BJ (cell line): Measurements from ENCODE around the gene TNS3. TPM values are rescaled to one million over a fixed set of nuclear protein-coding genes. Genes with fewer than 3 reads are reported as not detected.

Experiments
- CTCF ChIA-PET: fragments of 350-600 bp; formaldehyde crosslinking; extraction: SDS; loops from one replicate; lab custom pipeline; 2021; ENCODE audit warnings: antibody characterized with exemption, inconsistent platforms; lab: Yijun Ruan, JAX
- POLR2A ChIA-PET: fragments of 300-600 bp; sonication (Branson Sonifier 250); formaldehyde crosslinking; extraction: SDS; loops from one replicate; lab custom pipeline; 2021; ENCODE audit warnings: antibody characterized with exemption; lab: Charles Lee
- DNase-seq: peaks from one replicate; pipeline ENCODE4 v3.0.0-alpha.2; 2011; ENCODE audit warnings: low read depth
- H3K27me3 ChIP-seq: 2 replicates; pipeline ENCODE4 v1.6.0; 2011; ENCODE audit warnings: low read length; ENCODE audit not compliant: control insufficient read depth, insufficient read depth
- H3K36me3 ChIP-seq: 2 replicates; pipeline ENCODE4 v1.5.1; 2011; ENCODE audit warnings: low read length; ENCODE audit not compliant: control insufficient read depth, insufficient read depth
- H3K4me3 ChIP-seq: 2 replicates; pipeline ENCODE4 v1.5.1; 2011; ENCODE audit warnings: low read depth, mild to moderate bottlenecking, control low read depth, low read length
- polyA plus RNA-seq: library from polyadenylated mRNA; depleted of rRNA; stranded (reverse); fragments of >200 nt; gene quantifications from 2 replicates; pipeline ENCODE4 v1.2.3, GENCODE V29; 2011
- TF ChIP-seq, protein P1 (sequence below): IDR thresholded peaks from 2 replicates; pipeline ENCODE4 v1.5.1; 2011; ENCODE audit warnings: low read depth, mild to moderate bottlenecking, control low read depth, inconsistent platforms, low read length, moderate library complexity; ENCODE audit not compliant: insufficient read depth

TNS3 gene
- polyA plus RNA-seq, 1 experiment: 126 TPM

DNA sequence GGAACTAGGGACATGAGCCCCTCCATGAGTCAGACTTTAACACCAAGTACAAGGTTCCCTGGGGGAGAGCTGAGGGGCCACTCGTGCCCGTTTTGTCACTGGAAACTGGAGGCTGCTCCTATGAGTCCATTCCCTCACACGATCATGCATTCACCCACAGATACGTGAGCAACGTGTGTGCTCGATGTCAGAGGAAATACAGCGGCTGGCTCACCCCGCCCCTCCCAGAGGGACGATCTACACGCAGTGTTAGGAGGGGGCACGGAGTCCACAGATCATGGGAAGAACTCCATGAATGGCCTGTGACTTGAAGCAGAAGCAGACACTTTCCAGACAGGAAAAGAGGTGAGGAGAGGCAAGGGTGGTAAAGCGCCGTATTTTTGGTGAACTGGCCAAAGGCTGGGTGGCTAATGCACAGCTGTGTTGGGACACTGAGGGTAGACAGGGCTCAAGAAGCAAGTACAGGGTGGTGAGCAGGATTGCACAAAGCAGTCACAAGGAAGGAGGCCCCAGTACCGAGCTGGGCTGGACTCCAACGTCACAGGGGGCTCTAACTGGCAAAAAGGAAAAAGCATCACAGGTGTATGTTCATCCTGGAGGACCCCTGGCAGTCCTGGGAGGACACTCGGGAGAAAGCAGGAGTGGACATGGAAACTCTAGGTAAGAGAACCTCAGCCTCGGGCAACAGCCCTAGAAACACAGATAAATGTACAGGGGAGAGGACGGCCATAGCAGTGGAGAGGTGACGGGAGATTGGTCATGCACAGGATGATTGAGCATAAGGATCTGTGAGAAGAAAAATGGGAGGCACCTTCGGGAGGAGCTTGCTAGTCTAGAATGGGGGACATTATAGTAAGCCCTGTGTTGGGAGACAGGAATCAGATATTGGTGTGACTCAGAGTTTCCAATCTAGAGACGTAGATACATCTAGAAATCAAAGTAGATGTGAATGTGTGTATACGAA is 41.2 kb downstream of the TNS3 start:
- Histone ChIP-seq H3K27me3 (no peaks in the 10 kb centered on the region), H3K4me3 (no peak overlapping the region), H3K36me3 (peaks cover 8% of the 10 kb centered on the region)
- ChIA-PET CTCF (no interaction called here), POLR2A (interaction anchor here (0.6 kb wide), 1 partner anchor 256 kb away, joined by 3 read pairs; no protein-coding TSS in a partner anchor)
- DNase-seq: no peak
- TF ChIP-seq, protein P1, sequence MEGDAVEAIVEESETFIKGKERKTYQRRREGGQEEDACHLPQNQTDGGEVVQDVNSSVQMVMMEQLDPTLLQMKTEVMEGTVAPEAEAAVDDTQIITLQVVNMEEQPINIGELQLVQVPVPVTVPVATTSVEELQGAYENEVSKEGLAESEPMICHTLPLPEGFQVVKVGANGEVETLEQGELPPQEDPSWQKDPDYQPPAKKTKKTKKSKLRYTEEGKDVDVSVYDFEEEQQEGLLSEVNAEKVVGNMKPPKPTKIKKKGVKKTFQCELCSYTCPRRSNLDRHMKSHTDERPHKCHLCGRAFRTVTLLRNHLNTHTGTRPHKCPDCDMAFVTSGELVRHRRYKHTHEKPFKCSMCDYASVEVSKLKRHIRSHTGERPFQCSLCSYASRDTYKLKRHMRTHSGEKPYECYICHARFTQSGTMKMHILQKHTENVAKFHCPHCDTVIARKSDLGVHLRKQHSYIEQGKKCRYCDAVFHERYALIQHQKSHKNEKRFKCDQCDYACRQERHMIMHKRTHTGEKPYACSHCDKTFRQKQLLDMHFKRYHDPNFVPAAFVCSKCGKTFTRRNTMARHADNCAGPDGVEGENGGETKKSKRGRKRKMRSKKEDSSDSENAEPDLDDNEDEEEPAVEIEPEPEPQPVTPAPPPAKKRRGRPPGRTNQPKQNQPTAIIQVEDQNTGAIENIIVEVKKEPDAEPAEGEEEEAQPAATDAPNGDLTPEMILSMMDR: no peak

- ChIA-PET CTCF (no interaction called here), POLR2A (interaction anchor here (0.6 kb wide), 1 partner anchor 256 kb away, joined by 3 read pairs; no protein-coding TSS in a partner anchor)
- TF ChIP-seq, protein P1: no peak
- Histone ChIP-seq H3K27me3 (no peaks in the 10 kb centered on the region), H3K4me3 (no peak overlapping the region), H3K36me3 (peaks cover 5% of the 10 kb centered on the region)
- DNase-seq: no peak
Measured at GRCh38 chr7:47540053-47540386, 41.9 kb downstream of the TNS3 start.

- H3K27me3 ChIP-seq: no peaks in the 10 kb centered on the region
- no peak overlapping the region for H3K4me3 ChIP-seq
- POLR2A ChIA-PET: no interaction called here
- CTCF ChIA-PET: no interaction called here
- peaks cover 8% of the 10 kb centered on the region for H3K36me3 ChIP-seq
- no peak for DNase-seq
- TF ChIP-seq, protein P1: no peak
Measured at GRCh38 chr7:47539398-47540052, 42.4 kb downstream of the TNS3 start.

GRCh38 chr7:47538846-47539311 is 43.0 kb downstream of the TNS3 start:
- TF ChIP-seq, protein P1: no peak
- DNase-seq: no peak
- Histone ChIP-seq H3K4me3 (no peak overlapping the region), H3K36me3 (peaks cover 5% of the 10 kb centered on the region), H3K27me3 (no peaks in the 10 kb centered on the region)
- POLR2A ChIA-PET: no interaction called here
- CTCF ChIA-PET: no interaction called here
